DOHH2 (cell line): ENCODE data around the gene KRTAP5-1.

Experiments
- CTCF ChIP-seq: fragments of 200-600 bp; sonication (generic); IDR thresholded peaks from one replicate; pipeline ENCODE4 v1.5.1; 2014; ENCODE audit warnings: antibody characterized with exemption, mild to moderate bottlenecking, low read depth, low read length; ENCODE audit not compliant: poor library complexity, severe bottlenecking
- EZH2phosphoT487 ChIP-seq: fragments of 200-600 bp; sonication (generic); IDR thresholded peaks from 2 replicates; pipeline ENCODE4 v1.6.1; 2017; ENCODE audit warnings: borderline replicate concordance, mild to moderate bottlenecking, antibody characterized with exemption, low read length, moderate library complexity, mixed read lengths

- TF ChIP-seq CTCF (no peak), EZH2phosphoT487 (no peak)
Measured at GRCh38 chr11:1561955-1562354, 23.1 kb downstream of the KRTAP5-1 start.
